ENCODE data around the gene SKOR2. TPM values are rescaled to one million over a fixed set of nuclear protein-coding genes. Genes with fewer than 3 reads are reported as not detected.
"Not testable (repeated sequence)": the region's sequence is repeated elsewhere in the genome, so short reads cannot be mapped to it uniquely, and the experiment has no call there.

SKOR2 gene
- total and polyA plus RNA-seq, 9 of the 15 experiments (the other 6 are each of a cell fraction or from before 2014, with no cell fraction given), result not detected

GRCh38 chr18:47195961-47196360 is 55.5 kb downstream of the SKOR2 start:
- ATAC-seq; DNase-seq (ENCODE audit: extremely low read depth in 1 of 4, low spot score in 3 of 4); H3K36me3 ChIP-seq (ENCODE audit: control insufficient read depth, insufficient read depth, low read length); H2AFZ ChIP-seq (ENCODE audit: low read depth, low read length); H3K9me1 ChIP-seq (ENCODE audit: control insufficient read depth, insufficient read depth, low read length); H3K27me3 ChIP-seq (ENCODE audit: control insufficient read depth in 2 of 2, insufficient read depth in 2 of 2, low read length in 2 of 2); H4K20me1 ChIP-seq (replicated peaks; ENCODE audit: control insufficient read depth, insufficient read depth, low read length); intact Hi-C loops (cut with micrococcal nuclease); CTCF ChIA-PET (ENCODE audit: low intra/inter-chr PET ratio); POLR2A ChIA-PET; H3K4me1 ChIP-seq (replicated peaks in 1 of 2; ENCODE audit: control insufficient read depth in 2 of 2, insufficient read depth in 2 of 2, low read length in 2 of 2); in situ Hi-C loops (cut with MboI); H3K4me2 ChIP-seq (ENCODE audit: insufficient read depth, low read length); FAIRE-seq; BruUV-seq (replicated peaks); H3K79me2 ChIP-seq (ENCODE audit: control insufficient read depth, insufficient read depth, low read length); H3K9me3 ChIP-seq (replicated peaks; ENCODE audit: control insufficient read depth, insufficient read depth, low read depth, low read length); H3K27ac ChIP-seq (ENCODE audit: extremely low read depth, low read depth, low read length); H3K4me3 ChIP-seq; H3K9ac ChIP-seq (ENCODE audit: insufficient read depth in 1 of 2, low read depth in 2 of 2, low read length in 2 of 2): not testable (repeated sequence)
- TF ChIP-seq FOXA3 (CRISPR knock-in tag; conservative IDR thresholded peaks at IDR 0.05 in 1 of 2, IDR thresholded peaks at IDR 0.05 in 1 of 2), result peak in 1 of 2 experiments; percentile 84; a peak in 2 of 4 replicates
- WGBS (ENCODE audit: insufficient coverage, low coverage, missing lambda C conversion rate), result 4% methylated on average over 3 of the region's 3 CpGs

GRCh38 chr18:47191961-47192360 is 59.5 kb downstream of the SKOR2 start:
- no TSS peak for BruUV-seq (replicated peaks)
- no peak overlapping the region for H3K4me3 ChIP-seq
- ChIA-PET CTCF (ENCODE audit: low intra/inter-chr PET ratio) (interaction anchor here (1.5 kb wide), 1 partner anchor 92 kb away, joined by 7 read pairs; no protein-coding TSS in a partner anchor), POLR2A (interaction anchor here (0.6 kb wide), 1 partner anchor 1760 kb away, joined by 3 read pairs; no protein-coding TSS in a partner anchor)
- intact Hi-C loops (cut with micrococcal nuclease), result no loop called here
- DNase-seq (ENCODE audit: extremely low read depth in 1 of 4, low spot score in 3 of 4) (no peak), FAIRE-seq (no peak), ATAC-seq (peak; percentile 65)
- H3K36me3 ChIP-seq (ENCODE audit: control insufficient read depth, insufficient read depth, low read length), result no peaks in the 10 kb centered on the region
- H3K9me1 ChIP-seq (ENCODE audit: control insufficient read depth, insufficient read depth, low read length), result no peaks in the 10 kb centered on the region
- H3K79me2 ChIP-seq (ENCODE audit: control insufficient read depth, insufficient read depth, low read length), result no peaks in the 10 kb centered on the region
- no peak overlapping the region for H3K9ac ChIP-seq (ENCODE audit: insufficient read depth in 1 of 2, low read depth in 2 of 2, low read length in 2 of 2)
- in situ Hi-C loops (cut with MboI), result no loop called here
- no peak overlapping the region for H3K27ac ChIP-seq (ENCODE audit: extremely low read depth, low read depth, low read length)
- 19% methylated on average over 2 of the region's 2 CpGs for WGBS (ENCODE audit: insufficient coverage, low coverage, missing lambda C conversion rate)
- no peaks in the 10 kb centered on the region for H3K27me3 ChIP-seq (ENCODE audit: control insufficient read depth in 2 of 2, insufficient read depth in 2 of 2, low read length in 2 of 2)
- H4K20me1 ChIP-seq (replicated peaks; ENCODE audit: control insufficient read depth, insufficient read depth, low read length), result no peaks in the 10 kb centered on the region
- H3K4me1 ChIP-seq (replicated peaks in 1 of 2; ENCODE audit: control insufficient read depth in 2 of 2, insufficient read depth in 2 of 2, low read length in 2 of 2), result no peaks in the 10 kb centered on the region
- no peaks in the 10 kb centered on the region for H3K9me3 ChIP-seq (replicated peaks; ENCODE audit: control insufficient read depth, insufficient read depth, low read depth, low read length)
- no peak overlapping the region for H2AFZ ChIP-seq (ENCODE audit: low read depth, low read length)
- no peak overlapping the region for H3K4me2 ChIP-seq (ENCODE audit: insufficient read depth, low read length)
- no peak for TF ChIP-seq ZNF174 (CRISPR knock-in tag; IDR thresholded peaks at IDR 0.05)
- 0 out of 2 replicates have a peak, but pooled peaks have one; percentile 34 for TF ChIP-seq JUND (IDR thresholded peaks at IDR 0.05; ENCODE audit: borderline replicate concordance, low read depth, low read length)
- no peak for TF ChIP-seq JUND (tag; IDR thresholded peaks at IDR 0.05; ENCODE audit: borderline replicate concordance, low read depth, low read length)
- peak in 1 of 2 experiments; percentile 48; a peak in 2 of 4 replicates for TF ChIP-seq RAD21 (CRISPR knock-in tag; conservative IDR thresholded peaks at IDR 0.05 in 1 of 2, IDR thresholded peaks at IDR 0.05 in 1 of 2)
- TF ChIP-seq CTCF (IDR thresholded peaks at IDR 0.05 in 2 of 3, conservative IDR thresholded peaks at IDR 0.05 in 1 of 3; ENCODE audit: insufficient read depth in 2 of 3, low read depth in 1 of 3, low read length in 3 of 3), result peak; percentile 16 to 38 (median 21); a peak in 3 of 6 replicates
